ENCODE results near the gene TM4SF4.
A peak's percentile ranks its signal among the peaks of the same experiment; 100 is the strongest.

The TM4SF4 gene

DNA sequence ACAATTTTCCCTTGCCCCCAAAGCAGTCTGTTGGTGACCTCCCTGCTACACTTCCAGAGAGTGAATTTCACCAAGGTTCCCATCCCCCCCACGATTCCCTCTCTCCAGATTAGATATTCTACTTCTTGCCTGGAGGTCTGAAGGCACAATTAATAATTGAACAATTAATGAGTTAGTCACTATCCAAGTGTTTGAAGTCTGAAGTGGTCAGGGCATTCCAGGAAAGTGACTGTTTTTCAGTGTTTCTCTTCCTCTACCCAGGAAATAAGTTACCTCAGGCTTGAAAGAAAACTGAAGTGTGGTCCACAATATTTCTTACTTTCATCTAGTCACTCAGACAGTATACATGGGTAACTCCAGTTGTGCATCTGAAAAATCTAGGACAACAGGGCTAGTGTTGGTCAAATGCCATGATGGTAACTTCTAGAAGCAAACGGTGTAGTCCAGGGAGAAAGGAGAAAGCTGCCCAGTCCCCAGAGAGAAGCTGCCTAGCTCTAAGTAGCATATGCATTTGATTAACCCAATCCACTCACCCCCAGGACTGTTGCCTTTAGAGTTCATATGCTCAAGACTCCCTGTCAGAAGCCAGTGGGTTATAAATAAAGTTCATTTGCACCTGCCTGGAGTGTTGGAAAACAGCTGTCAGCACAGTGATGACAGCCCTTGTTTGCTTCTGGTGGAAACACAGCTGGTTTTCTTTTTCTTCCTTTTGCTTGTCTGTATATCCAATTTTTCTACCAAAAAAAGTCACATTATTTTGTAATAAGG lies 2.3 kb upstream of the TM4SF4 start:
- CTCF ChIA-PET, result interaction anchor here (1.2 kb wide), 1 partner anchor 17 kb away, joined by 3 read pairs; no protein-coding TSS in a partner anchor
- H3K9me3 ChIP-seq (ENCODE audit: control insufficient read depth, insufficient read depth, low read depth, low read length), result no peaks in the 10 kb centered on the region
- H3K36me3 ChIP-seq (ENCODE audit: control insufficient read depth in 2 of 2, insufficient read depth in 1 of 2, low read length in 2 of 2), result no peaks in the 10 kb centered on the region
- POLR2A ChIA-PET, result no interaction called here
- TF ChIP-seq ZNF175 (tag by site-specific recombination; IDR thresholded peaks at IDR 0.05) (no peak), ZNF626 (tag by site-specific recombination; IDR thresholded peaks at IDR 0.05) (no peak), GLI2 (tag by site-specific recombination; IDR thresholded peaks at IDR 0.05; ENCODE audit: borderline replicate concordance, low read depth) (no peak), ZNF121 (tag by site-specific recombination; IDR thresholded peaks at IDR 0.05) (no peak), ZBTB44 (tag by site-specific recombination; IDR thresholded peaks at IDR 0.05) (no peak), ZNF629 (tag by site-specific recombination; IDR thresholded peaks at IDR 0.05) (no peak), ZNF223 (tag by site-specific recombination; IDR thresholded peaks at IDR 0.05) (no peak), ZSCAN18 (tag by site-specific recombination; IDR thresholded peaks at IDR 0.05) (no peak), RBAK (tag by site-specific recombination; IDR thresholded peaks at IDR 0.05) (no peak), EGR2 (tag by site-specific recombination; IDR thresholded peaks at IDR 0.05; ENCODE audit: low read depth) (no peak)
- TF ChIP-seq, protein P1, sequence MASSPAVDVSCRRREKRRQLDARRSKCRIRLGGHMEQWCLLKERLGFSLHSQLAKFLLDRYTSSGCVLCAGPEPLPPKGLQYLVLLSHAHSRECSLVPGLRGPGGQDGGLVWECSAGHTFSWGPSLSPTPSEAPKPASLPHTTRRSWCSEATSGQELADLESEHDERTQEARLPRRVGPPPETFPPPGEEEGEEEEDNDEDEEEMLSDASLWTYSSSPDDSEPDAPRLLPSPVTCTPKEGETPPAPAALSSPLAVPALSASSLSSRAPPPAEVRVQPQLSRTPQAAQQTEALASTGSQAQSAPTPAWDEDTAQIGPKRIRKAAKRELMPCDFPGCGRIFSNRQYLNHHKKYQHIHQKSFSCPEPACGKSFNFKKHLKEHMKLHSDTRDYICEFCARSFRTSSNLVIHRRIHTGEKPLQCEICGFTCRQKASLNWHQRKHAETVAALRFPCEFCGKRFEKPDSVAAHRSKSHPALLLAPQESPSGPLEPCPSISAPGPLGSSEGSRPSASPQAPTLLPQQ (tag by site-specific recombination; IDR thresholded peaks at IDR 0.05), result no peak
- H3K27ac ChIP-seq (ENCODE audit: extremely low read depth, low read depth, low read length), result no peak overlapping the region
- H3K4me3 ChIP-seq (ENCODE audit: low read depth, low read length), result no peak overlapping the region
- H3K4me1 ChIP-seq (ENCODE audit: control insufficient read depth, insufficient read depth, low read length), result no peaks in the 10 kb centered on the region

GRCh38 chr3:149473357-149474249 lies 894 bp upstream of the TM4SF4 start:
- TF ChIP-seq ZBTB7A (tag by site-specific recombination; IDR thresholded peaks at IDR 0.05; ENCODE audit: low read depth) (no peak), PRDM10 (tag by site-specific recombination; IDR thresholded peaks at IDR 0.05) (peak; percentile 57), ZNF416 (tag by site-specific recombination; IDR thresholded peaks at IDR 0.05) (no peak), ZNF341 (tag by site-specific recombination; IDR thresholded peaks at IDR 0.05; ENCODE audit: low read depth) (peak; percentile 40; the same call in 1 of the 2 replicates)
- CTCF ChIA-PET, result interaction anchor here (0.5 to 1.2 kb wide), 4 partner anchors 16 to 427 kb away, joined by 3 read pairs; no protein-coding TSS in a partner anchor

More at GRCh38 chr3:149473357-149474249, 894 bp upstream of the TM4SF4 start:
- no peak overlapping the region for H3K4me3 ChIP-seq (ENCODE audit: low read depth, low read length)
- no peaks in the 10 kb centered on the region for H3K36me3 ChIP-seq (ENCODE audit: control insufficient read depth in 2 of 2, insufficient read depth in 1 of 2, low read length in 2 of 2)
- no peaks in the 10 kb centered on the region for H3K9me3 ChIP-seq (ENCODE audit: control insufficient read depth, insufficient read depth, low read depth, low read length)
- no peak overlapping the region for H3K27ac ChIP-seq (ENCODE audit: extremely low read depth, low read depth, low read length)
- no peaks in the 10 kb centered on the region for H3K4me1 ChIP-seq (ENCODE audit: control insufficient read depth, insufficient read depth, low read length)
- POLR2A ChIA-PET, result no interaction called here
